ENCODE results near the gene SLC15A3.

SLC15A3 gene

GRCh38 chr11:60927600-60927999 lies 24.4 kb downstream of the SLC15A3 start:
- no peak for DNase-seq

GRCh38 chr11:60927061-60927592 lies 24.8 kb downstream of the SLC15A3 start:
- DNase-seq, result no peak

GRCh38 chr11:60926500-60926899 lies 25.5 kb downstream of the SLC15A3 start:
- DNase-seq, result no peak

- no peak for DNase-seq
Measured at GRCh38 chr11:60925868-60926267, 26.1 kb downstream of the SLC15A3 start.

GRCh38 chr11:60924906-60925853 lies 26.8 kb downstream of the SLC15A3 start:
- DNase-seq, result no peak

- peak in 1 of 2 experiments; percentile 81 for DNase-seq
Measured at GRCh38 chr11:60924110-60924905, 27.7 kb downstream of the SLC15A3 start, which contains the start of gene TMEM132A. Gene TMEM132A, plus strand, starts transcription at chr11:60924460. Its CDS starts 174 bp downstream, at chr11:60924634.

GRCh38 chr11:60923800-60924109 lies 28.2 kb downstream of the SLC15A3 start:
- no peak for DNase-seq

GRCh38 chr11:60923326-60923725 lies 28.6 kb downstream of the SLC15A3 start:
- no peak for DNase-seq

- DNase-seq, result no peak
Measured at GRCh38 chr11:60922906-60923305, 29.1 kb downstream of the SLC15A3 start.

GRCh38 chr11:60921777-60922335 lies 30.1 kb downstream of the SLC15A3 start:
- DNase-seq, result no peak

- no peak for DNase-seq
Measured at GRCh38 chr11:60921259-60921658, 30.7 kb downstream of the SLC15A3 start.

GRCh38 chr11:60919956-60920355 lies 32.0 kb downstream of the SLC15A3 start:
- DNase-seq, result no peak

- no peak for DNase-seq
Measured at GRCh38 chr11:60919320-60919719, 32.7 kb downstream of the SLC15A3 start.

- DNase-seq, result no peak
Measured at GRCh38 chr11:60918939-60919265, 33.1 kb downstream of the SLC15A3 start.

- DNase-seq, result no peak
Measured at GRCh38 chr11:60918251-60918938, 33.6 kb downstream of the SLC15A3 start.

- DNase-seq, result no peak
Measured at GRCh38 chr11:60917267-60917666, 34.7 kb downstream of the SLC15A3 start.

- no peak for DNase-seq
Measured at GRCh38 chr11:60916669-60917206, 35.2 kb downstream of the SLC15A3 start.

- DNase-seq, result no peak
Measured at GRCh38 chr11:60915248-60915914, 36.6 kb downstream of the SLC15A3 start.

GRCh38 chr11:60914633-60915247 lies 37.2 kb downstream of the SLC15A3 start:
- DNase-seq, result peak in 1 of 2 experiments; percentile 47

- DNase-seq, result peak; percentile 90 to 93
Measured at GRCh38 chr11:60913793-60914632, 38.0 kb downstream of the SLC15A3 start, which contains the start of gene TMEM109. Gene TMEM109, plus strand, starts transcription at chr11:60914158. Its CDS starts 5,536 bp downstream, at chr11:60919694.
